Subcutaneous abdominal adipose tissue (tissue), 5 donors: ENCODE results near the gene ANO7.
A peak's percentile ranks its signal among the peaks of the same experiment; 100 is the strongest.

Experiments used
- H3K27ac ChIP-seq: one replicate; pipeline ENCODE4 v1.7.0; 2013; ENCODE audit warnings: low read depth, mild to moderate bottlenecking, inconsistent platforms, low read length, moderate library complexity
- H3K27me3 ChIP-seq, 5 donors: one replicate each; pipeline ENCODE4 v1.7.0; 2013; ENCODE audit warnings: low read length in 5 of 5, inconsistent platforms in 1 of 5; ENCODE audit not compliant: control insufficient read depth in 5 of 5, insufficient read depth in 4 of 5
- H3K36me3 ChIP-seq, 5 donors: one replicate each; pipeline ENCODE4 v1.7.0; 2013; ENCODE audit warnings: low read length in 5 of 5; ENCODE audit not compliant: control insufficient read depth in 5 of 5, insufficient read depth in 5 of 5
- H3K4me1 ChIP-seq, 5 donors: one replicate each; pipeline ENCODE4 v1.7.0; 2013; ENCODE audit warnings: low read length in 5 of 5, mild to moderate bottlenecking in 3 of 5, moderate library complexity in 1 of 5; ENCODE audit not compliant: control insufficient read depth in 5 of 5, insufficient read depth in 5 of 5
- H3K4me3 ChIP-seq, 5 donors: one replicate each; pipeline ENCODE4 v1.7.0; 2013; ENCODE audit warnings: low read length in 5 of 5, low read depth in 1 of 5
- H3K9ac ChIP-seq, 5 donors: one replicate each; pipeline ENCODE4 v1.7.0; 2013; ENCODE audit warnings: low read length in 5 of 5, mild to moderate bottlenecking in 4 of 5, moderate library complexity in 3 of 5
- H3K9me3 ChIP-seq, 5 donors: one replicate each; pipeline ENCODE4 v1.7.0; 2013; ENCODE audit warnings: low read length in 5 of 5; ENCODE audit not compliant: control insufficient read depth in 5 of 5
- donor health status: healthy.
- donor health status: healthy.
- donor health status: healthy.
- donor health status: healthy.
- donor health status: healthy.

Gene ANO7

DNA sequence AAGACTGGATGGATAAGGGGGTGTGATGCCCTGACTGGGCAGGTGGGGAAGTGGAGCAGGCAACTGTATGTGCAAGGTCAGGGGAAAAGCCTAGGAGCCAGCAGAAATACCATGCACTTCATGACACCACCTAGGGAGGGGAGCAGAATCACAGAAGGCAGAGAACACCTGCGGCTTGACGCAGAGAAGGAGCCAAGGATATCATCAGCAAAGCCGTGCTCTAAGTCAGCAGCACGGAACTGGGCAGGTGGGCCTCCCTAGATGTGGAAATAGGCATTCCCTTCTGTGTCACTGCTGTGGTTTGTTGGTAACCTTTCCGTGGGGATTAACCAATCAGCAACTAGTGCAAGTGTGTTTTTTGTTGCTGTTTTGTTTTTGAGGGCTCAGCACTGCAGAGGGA, 85.7 kb downstream of the ANO7 start:
- Histone ChIP-seq H3K4me1 (peaks cover 10 to 45% (median 32%) of the 10 kb centered on the region in 5 donors), H3K27ac (no peak overlapping the region), H3K27me3 (no peaks in the 10 kb centered on the region), H3K4me3 (no peak overlapping the region), H3K9me3 (no peaks in the 10 kb centered on the region), H3K9ac (peak overlapping the region in 1 of 5 donors; percentile 35), H3K36me3 (no peaks in the 10 kb centered on the region)
